ENCODE data around the gene TEX51. TPM values are rescaled to one million over a fixed set of nuclear protein-coding genes. Genes with fewer than 3 reads are reported as not detected.

The TEX51 gene
- polyA plus RNA-seq, 1 donor from 2014 or later: not detected

DNA sequence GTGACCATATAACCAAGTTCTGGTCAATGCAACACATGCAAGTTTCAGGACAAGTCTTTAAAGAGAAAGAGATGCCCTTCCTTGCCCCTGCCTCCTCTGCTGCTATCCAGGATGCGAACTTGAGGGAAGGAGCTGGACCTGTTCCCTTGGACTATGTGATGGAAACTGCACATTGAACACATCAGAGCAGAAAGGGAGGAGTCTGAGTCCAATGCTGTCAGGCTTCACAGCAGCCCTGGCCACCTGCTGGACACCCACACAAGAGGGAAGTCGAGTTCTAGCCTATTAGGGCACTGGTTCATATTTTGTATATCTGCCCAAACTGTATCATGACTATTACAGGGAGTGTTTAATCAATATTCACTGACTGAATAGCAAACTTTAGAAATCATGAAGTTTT, 38.3 kb upstream of the TEX51 start:
- H3K9me3 ChIP-seq (ENCODE audit: low read length): no peaks in the 10 kb centered on the region

DNA sequence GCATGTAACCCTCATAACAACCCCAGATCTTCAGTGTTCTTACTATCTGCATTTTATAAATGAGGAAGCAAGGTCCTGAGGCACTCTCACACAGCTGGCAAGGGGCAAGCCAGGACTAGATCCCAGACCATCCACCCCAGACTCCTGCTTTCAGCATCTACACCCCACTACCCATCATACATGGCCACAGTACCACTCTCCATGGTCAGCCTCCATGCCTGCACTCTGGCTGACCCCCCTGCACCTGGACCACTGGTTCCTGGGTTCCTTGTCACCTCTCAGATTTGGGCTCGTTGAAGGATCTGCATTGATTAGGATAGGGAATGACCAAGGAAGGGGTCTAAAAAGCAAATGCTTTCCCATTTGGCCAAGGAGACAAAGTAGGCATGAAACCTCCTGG, 36.0 kb upstream of the TEX51 start:
- no peak overlapping the region for H3K27ac ChIP-seq (ENCODE audit: low read length)
- no peaks in the 10 kb centered on the region for H3F3A ChIP-seq (ENCODE audit: insufficient read depth, low read length, poor library complexity, severe bottlenecking)
- H3K9me2 ChIP-seq (ENCODE audit: insufficient read depth, low read length): no peaks in the 10 kb centered on the region
- H2AFZ ChIP-seq (ENCODE audit: low read depth, low read length): no peak overlapping the region
- H3K4me3 ChIP-seq (ENCODE audit: low read length): no peak overlapping the region
- H3K79me2 ChIP-seq (replicated peaks; ENCODE audit: insufficient read depth, low read length): no peaks in the 10 kb centered on the region
- H3K9me3 ChIP-seq (ENCODE audit: low read length): no peaks in the 10 kb centered on the region
- no peaks in the 10 kb centered on the region for H3K36me3 ChIP-seq (ENCODE audit: insufficient read depth, low read length)
- no peak overlapping the region for H3K4me2 ChIP-seq (ENCODE audit: low read length)
- H4K20me1 ChIP-seq (ENCODE audit: insufficient read depth): no peaks in the 10 kb centered on the region
- no peak for TF ChIP-seq TAF1 (IDR thresholded peaks at IDR 0.05; ENCODE audit: low read depth)
- TF ChIP-seq, protein P1, sequence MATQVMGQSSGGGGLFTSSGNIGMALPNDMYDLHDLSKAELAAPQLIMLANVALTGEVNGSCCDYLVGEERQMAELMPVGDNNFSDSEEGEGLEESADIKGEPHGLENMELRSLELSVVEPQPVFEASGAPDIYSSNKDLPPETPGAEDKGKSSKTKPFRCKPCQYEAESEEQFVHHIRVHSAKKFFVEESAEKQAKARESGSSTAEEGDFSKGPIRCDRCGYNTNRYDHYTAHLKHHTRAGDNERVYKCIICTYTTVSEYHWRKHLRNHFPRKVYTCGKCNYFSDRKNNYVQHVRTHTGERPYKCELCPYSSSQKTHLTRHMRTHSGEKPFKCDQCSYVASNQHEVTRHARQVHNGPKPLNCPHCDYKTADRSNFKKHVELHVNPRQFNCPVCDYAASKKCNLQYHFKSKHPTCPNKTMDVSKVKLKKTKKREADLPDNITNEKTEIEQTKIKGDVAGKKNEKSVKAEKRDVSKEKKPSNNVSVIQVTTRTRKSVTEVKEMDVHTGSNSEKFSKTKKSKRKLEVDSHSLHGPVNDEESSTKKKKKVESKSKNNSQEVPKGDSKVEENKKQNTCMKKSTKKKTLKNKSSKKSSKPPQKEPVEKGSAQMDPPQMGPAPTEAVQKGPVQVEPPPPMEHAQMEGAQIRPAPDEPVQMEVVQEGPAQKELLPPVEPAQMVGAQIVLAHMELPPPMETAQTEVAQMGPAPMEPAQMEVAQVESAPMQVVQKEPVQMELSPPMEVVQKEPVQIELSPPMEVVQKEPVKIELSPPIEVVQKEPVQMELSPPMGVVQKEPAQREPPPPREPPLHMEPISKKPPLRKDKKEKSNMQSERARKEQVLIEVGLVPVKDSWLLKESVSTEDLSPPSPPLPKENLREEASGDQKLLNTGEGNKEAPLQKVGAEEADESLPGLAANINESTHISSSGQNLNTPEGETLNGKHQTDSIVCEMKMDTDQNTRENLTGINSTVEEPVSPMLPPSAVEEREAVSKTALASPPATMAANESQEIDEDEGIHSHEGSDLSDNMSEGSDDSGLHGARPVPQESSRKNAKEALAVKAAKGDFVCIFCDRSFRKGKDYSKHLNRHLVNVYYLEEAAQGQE (IDR thresholded peaks at IDR 0.05; ENCODE audit: borderline replicate concordance): no peak
- TF ChIP-seq RAD21 (conservative IDR thresholded peaks at IDR 0.05): no peak
- TF ChIP-seq, protein P2, sequence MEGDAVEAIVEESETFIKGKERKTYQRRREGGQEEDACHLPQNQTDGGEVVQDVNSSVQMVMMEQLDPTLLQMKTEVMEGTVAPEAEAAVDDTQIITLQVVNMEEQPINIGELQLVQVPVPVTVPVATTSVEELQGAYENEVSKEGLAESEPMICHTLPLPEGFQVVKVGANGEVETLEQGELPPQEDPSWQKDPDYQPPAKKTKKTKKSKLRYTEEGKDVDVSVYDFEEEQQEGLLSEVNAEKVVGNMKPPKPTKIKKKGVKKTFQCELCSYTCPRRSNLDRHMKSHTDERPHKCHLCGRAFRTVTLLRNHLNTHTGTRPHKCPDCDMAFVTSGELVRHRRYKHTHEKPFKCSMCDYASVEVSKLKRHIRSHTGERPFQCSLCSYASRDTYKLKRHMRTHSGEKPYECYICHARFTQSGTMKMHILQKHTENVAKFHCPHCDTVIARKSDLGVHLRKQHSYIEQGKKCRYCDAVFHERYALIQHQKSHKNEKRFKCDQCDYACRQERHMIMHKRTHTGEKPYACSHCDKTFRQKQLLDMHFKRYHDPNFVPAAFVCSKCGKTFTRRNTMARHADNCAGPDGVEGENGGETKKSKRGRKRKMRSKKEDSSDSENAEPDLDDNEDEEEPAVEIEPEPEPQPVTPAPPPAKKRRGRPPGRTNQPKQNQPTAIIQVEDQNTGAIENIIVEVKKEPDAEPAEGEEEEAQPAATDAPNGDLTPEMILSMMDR (IDR thresholded peaks at IDR 0.05; ENCODE audit: poor library complexity, severe bottlenecking): no peak
- TF ChIP-seq SMC3 (conservative IDR thresholded peaks at IDR 0.05; ENCODE audit: poor library complexity): no peak
- TF ChIP-seq POLR2AphosphoS5 (IDR thresholded peaks at IDR 0.05): no peak
- TF ChIP-seq EZH2 (IDR thresholded peaks at IDR 0.05; ENCODE audit: borderline replicate concordance, insufficient read depth, low read length, poor library complexity, severe bottlenecking): no peak
- no peak for TF ChIP-seq MXI1 (conservative IDR thresholded peaks at IDR 0.05; ENCODE audit: poor library complexity, severe bottlenecking)
- no peak for TF ChIP-seq EP300 (conservative IDR thresholded peaks at IDR 0.05; ENCODE audit: poor library complexity, severe bottlenecking)
- no peaks in the 10 kb centered on the region for H3K27me3 ChIP-seq (ENCODE audit: insufficient read depth, low read depth, low read length)
- H3K9ac ChIP-seq (ENCODE audit: low read length): no peak overlapping the region

More for the DNA sequence above, 38.3 kb upstream of the TEX51 start:
- no peak overlapping the region for H3K4me3 ChIP-seq (ENCODE audit: low read length)
- H3K79me2 ChIP-seq (replicated peaks; ENCODE audit: insufficient read depth, low read length): no peaks in the 10 kb centered on the region
- no peaks in the 10 kb centered on the region for H3K9me2 ChIP-seq (ENCODE audit: insufficient read depth, low read length)
- H3K9ac ChIP-seq (ENCODE audit: low read length): no peak overlapping the region
- H3K27me3 ChIP-seq (ENCODE audit: insufficient read depth, low read depth, low read length): no peaks in the 10 kb centered on the region
- no peak for TF ChIP-seq TAF1 (IDR thresholded peaks at IDR 0.05; ENCODE audit: low read depth)
- TF ChIP-seq EZH2 (IDR thresholded peaks at IDR 0.05; ENCODE audit: borderline replicate concordance, insufficient read depth, low read length, poor library complexity, severe bottlenecking): no peak
- no peak for TF ChIP-seq EP300 (conservative IDR thresholded peaks at IDR 0.05; ENCODE audit: poor library complexity, severe bottlenecking)
- no peak for TF ChIP-seq POLR2AphosphoS5 (IDR thresholded peaks at IDR 0.05)
- no peak for TF ChIP-seq RAD21 (conservative IDR thresholded peaks at IDR 0.05)
- no peaks in the 10 kb centered on the region for H3K36me3 ChIP-seq (ENCODE audit: insufficient read depth, low read length)
- no peak overlapping the region for H3K27ac ChIP-seq (ENCODE audit: low read length)
- H4K20me1 ChIP-seq (ENCODE audit: insufficient read depth): no peaks in the 10 kb centered on the region
- no peaks in the 10 kb centered on the region for H3F3A ChIP-seq (ENCODE audit: insufficient read depth, low read length, poor library complexity, severe bottlenecking)
- no peak overlapping the region for H3K4me2 ChIP-seq (ENCODE audit: low read length)
- H2AFZ ChIP-seq (ENCODE audit: low read depth, low read length): no peak overlapping the region
